ENCODE measurements around the gene C5orf46. TPM values are rescaled to one million over a fixed set of nuclear protein-coding genes. Genes with fewer than 3 reads are reported as not detected.
A peak's percentile ranks its signal among the peaks of the same experiment; 100 is the strongest.
"Not testable (repeated sequence)": the region's sequence is repeated elsewhere in the genome, so short reads cannot be mapped to it uniquely, and the experiment has no call there.

Gene C5orf46
- total RNA-seq = not detected in 2 replicates

GRCh38 chr5:147906326-147907095, at the start of gene C5orf46:
Gene C5orf46 (minus strand): TSS chr5:147906538. CDS start chr5:147906501, 37 bp downstream.
- peak; percentile 30 for DNase-seq

DNA sequence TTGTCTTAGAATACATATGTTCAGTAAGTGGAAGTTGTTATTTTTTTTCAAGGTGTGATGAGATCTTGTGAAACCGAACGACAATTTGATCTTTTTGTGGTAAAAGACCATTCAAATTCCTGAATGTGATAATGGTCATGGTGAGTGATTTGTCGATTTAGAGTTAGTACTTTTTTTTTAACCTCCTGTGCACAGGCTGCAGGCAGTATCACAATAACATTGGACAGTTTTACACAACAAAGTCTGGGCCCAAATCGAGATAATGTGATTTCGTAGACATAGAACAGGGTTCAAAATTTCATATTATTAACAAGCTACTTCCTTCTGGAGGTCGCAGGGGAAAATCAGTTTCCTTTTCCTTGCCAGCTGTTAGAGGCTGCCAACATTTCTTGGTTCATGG, 48.6 kb upstream of the C5orf46 start:
- no peak for DNase-seq

GRCh38 chr5:147949711-147950573, 43.6 kb upstream of the C5orf46 start:
- DNase-seq = peak; percentile 69

GRCh38 chr5:147946658-147947274, 40.4 kb upstream of the C5orf46 start:
- not testable (repeated sequence) for DNase-seq

DNA sequence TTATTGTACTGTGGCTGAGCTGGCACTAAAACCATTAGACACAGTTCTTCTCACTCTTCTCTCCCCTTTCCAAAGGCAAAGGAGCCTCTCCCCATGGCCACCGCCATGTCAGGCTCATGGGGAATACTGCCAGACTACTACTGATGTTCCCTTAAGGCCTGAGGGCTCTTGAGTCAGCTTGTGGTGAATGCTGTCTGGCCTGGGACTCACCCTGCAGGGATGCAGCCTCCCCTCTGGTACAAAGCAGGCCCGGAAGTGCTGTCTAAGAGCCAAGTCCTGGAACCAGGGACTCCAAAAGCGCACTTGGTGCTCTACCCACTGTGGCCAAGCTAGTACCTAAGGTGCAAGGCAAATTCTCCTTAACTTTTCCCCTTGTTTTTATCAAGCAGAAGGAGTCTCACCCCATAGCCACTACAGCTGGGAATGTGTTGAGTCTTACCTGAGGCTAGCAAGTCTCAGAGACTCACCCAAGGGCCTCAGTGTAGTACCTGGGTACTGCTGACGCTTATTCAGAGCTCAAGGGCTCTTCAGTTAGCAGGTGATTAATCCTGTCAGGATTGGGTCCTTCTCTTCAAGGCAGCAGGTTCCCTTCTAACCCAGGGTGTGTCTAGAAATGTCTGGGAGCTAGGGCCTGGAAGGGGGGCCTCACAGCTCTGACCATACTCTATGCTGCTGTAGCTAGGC, 33.2 kb upstream of the C5orf46 start:
- DNase-seq = no peak

GRCh38 chr5:147935032-147935431, 28.7 kb upstream of the C5orf46 start:
- peak; percentile 74 for DNase-seq

GRCh38 chr5:147930769-147931168, 24.4 kb upstream of the C5orf46 start:
- no peak for DNase-seq

DNA sequence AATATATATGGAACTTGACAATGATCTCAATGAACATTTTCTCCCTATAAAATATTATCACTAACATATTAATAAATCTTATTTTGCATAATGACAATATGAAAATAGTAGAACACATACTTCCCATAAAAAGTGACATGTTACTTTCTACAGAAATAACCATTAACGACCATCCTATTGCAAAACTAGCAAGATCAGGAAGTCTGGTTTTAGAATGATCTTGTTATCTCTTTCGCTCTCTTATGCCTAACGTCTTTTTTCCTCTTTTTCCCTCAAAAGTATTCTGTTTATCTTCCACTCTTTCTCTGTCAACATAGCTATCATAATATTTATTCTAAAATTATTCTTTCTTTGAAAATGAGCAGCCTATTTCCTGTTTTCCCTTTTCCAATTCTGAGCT, 21.6 kb upstream of the C5orf46 start:
- DNase-seq = no peak

DNA sequence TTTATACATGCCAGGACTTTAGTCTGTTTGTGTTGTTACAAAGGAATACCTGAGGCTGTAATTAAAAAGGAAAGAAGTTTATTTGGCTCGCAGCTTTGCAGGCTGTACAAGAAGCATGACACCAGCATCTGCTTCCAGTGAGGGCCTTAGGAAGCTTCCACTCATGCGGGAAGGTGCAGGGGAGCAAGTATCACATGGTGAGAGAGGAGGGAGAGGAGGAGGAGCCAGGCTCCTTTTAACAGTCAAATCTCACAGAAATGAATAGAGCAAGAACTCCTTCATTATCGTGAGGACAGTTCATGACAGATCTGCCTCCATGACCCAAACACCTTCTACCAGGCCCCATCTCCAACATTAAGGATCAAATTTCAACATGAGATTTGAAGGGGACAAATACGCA, 18.7 kb upstream of the C5orf46 start:
- DNase-seq = no peak

GRCh38 chr5:147921136-147921535, 14.8 kb upstream of the C5orf46 start:
- DNase-seq = no peak

DNA sequence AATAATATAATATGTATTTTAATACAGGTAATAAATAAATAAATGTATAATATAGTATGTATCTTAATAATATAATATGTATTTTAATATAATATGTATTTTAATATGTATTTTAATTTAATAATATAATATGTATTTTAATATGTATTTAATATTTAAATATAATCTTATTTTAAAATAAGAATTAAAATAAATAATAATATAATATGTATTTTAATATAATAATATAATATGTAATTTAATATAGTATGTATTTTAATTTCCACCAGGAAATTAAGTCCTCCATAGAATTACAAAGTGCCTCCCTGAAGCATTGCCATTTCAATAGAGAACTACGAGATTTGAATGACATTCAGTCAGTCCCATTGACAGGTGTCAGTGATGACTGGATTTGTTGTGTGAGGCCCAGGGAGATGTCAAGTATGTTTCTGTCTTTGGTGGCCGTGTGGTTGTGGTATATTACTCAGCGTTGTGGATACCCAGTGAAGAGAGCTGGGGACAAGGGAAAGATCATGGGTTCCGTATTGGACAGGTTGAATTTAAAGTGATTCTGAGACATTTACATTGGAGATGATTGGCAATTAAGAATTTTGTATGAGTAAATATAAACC, 14.2 kb upstream of the C5orf46 start:
- DNase-seq = no peak

DNA sequence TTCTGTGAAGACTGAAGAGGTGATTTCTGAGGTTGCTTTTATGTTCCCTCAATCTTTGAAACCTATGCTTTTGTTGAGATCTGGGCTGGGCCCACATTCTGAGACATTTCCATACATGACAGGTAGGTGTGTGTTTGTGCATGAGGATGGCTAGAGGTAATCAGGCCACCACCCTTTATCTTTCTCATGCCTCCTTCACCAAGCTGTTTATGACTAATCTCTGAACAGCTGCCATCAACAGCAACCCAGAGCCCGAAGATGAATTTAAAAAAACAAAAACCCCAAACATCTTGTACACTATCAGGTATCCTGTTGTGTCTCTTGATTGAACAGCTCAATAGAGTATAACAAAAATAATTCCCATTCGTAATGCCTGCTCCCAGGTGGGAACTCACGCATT, 12.6 kb upstream of the C5orf46 start:
- DNase-seq = no peak

DNA sequence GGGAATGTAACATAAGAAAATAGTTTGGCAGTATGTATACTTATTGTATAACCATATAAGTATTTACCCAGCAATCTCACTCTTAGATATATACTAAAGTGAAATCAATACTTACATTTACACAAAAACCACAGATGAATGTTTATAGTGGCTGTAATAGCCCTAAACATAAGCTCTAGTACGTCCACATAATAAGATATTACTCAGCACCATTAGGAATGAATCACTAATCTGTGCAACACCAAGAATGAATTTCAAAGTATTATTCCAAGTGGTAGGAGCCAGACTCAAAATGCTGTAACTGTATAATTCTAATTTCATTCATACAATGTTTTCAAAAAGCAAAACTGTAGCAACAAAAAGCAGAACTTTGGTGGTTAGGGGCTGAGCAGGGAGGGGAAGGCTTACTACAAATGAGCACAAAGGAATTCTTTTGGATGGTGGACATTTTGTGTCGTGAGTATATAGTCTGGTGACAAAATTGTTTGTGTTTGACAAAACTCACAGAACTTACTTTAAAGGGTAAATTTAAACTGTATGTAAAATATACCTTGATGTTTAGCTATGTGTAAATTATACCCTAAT, 11.9 kb upstream of the C5orf46 start:
- no peak for DNase-seq

DNA sequence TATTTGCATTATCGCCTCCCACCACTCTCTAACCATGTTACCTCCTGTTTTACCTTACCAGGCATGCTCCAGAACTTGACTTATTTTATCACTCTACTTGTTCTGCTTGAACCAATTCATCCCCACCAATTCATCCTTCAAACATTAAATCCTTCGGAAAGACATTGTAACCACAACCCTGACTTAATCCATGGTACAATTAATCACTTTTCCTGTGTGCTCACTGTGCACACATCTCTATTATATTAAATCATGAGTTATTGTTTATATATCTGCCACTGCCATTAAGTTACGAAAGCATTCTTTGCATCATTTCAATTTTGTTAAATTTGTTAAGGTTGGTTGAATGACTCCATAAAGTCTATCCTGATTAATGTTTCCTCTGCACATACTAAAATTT, 7.4 kb upstream of the C5orf46 start:
- peak; percentile 10 for DNase-seq

- DNase-seq = no peak
Measured at GRCh38 chr5:147912011-147912410, 5.7 kb upstream of the C5orf46 start.

DNA sequence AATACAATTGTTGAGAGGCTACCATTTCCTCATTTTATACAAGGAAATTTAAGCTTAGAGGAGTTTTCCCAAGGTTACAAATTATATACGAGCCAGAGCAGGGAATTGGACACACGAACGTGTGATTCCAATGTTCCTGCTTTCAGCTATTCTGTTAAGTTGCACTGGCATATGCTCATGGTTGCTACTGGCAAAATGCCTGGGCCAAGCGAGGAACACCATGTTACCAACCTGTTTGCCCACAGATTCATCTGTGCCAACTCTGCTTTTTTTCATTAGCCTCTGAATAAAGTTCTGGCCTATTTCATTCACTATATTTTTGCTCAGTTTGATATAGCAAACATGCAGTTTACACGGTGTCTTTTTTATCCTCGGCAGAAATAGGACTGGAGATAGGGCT, 5.1 kb upstream of the C5orf46 start:
- DNase-seq = no peak

DNA sequence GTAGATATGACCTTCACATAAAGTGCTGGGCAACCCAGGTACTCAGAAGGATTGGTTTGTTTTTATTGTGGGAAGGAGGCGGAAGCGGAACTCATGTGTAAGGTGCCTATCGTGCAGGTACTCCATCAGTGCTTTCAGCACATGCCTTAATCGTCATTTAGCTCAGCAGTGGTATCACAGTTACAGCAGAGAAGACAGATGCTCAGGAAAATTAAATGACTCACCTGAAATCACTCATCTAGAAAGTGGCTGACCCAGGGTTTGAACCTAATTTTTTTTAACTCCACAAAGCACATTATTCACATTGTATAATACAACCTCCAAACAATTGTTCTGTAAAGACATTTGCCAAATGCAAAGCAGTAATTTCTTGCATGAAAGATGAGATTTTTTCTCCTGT, 2.2 kb downstream of the C5orf46 start:
- DNase-seq = no peak

GRCh38 chr5:147902609-147903115, 3.7 kb downstream of the C5orf46 start:
- DNase-seq = no peak

GRCh38 chr5:147901599-147902039, 4.7 kb downstream of the C5orf46 start:
- DNase-seq = peak; percentile 2

DNA sequence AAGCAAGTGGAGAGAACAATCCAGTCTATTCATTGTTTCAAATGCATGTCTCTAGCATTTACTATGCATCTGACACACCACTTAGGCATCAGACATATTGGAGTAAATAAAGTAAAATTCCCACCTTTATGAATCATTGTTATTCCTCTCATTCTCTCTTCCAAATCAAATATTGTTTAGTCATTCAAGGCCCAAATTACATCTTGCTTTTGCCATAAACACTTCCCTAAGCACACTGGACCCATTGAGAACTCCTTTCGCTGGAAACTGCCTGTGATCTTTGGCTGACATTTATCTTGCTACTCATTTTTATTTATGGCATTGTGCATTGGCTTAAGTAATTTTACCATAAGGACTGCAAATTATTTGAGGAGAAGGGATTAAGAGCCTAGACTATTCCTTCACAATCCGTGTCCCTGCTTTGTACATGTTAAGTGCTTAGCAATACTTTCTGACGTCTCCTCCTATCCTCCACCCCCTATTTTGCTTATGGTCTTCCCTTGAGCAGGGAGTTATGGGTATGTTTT, 7.4 kb downstream of the C5orf46 start:
- peak; percentile 3 for DNase-seq

GRCh38 chr5:147895864-147896263, 10.5 kb downstream of the C5orf46 start:
- no peak for DNase-seq
